Effector memory CD4-positive, alpha-beta T cell (primary cell): ENCODE measurements around the gene GPR183.

Source experiments
- DNase-seq, 3 donors: peaks; one replicate each; pipeline ENCODE4 v3.0.0-alpha.2; 2020
- H3K27ac ChIP-seq: 2 replicates; pipeline ENCODE4 v1.7.0; 2013; ENCODE audit warnings: mild to moderate bottlenecking, low read length, moderate library complexity; ENCODE audit not compliant: insufficient read depth, poor library complexity, severe bottlenecking
- H3K27me3 ChIP-seq: replicated peaks from 2 replicates; pipeline ENCODE4 v1.7.0; 2013; ENCODE audit warnings: mild to moderate bottlenecking, low read length; ENCODE audit not compliant: insufficient read depth, control insufficient read depth, poor library complexity, severe bottlenecking
- H3K36me3 ChIP-seq: 2 replicates; pipeline ENCODE4 v1.7.0; 2013; ENCODE audit warnings: mild to moderate bottlenecking, low read length, moderate library complexity; ENCODE audit not compliant: control insufficient read depth, insufficient read depth
- H3K4me1 ChIP-seq: 2 replicates; pipeline ENCODE4 v1.7.0; 2013; ENCODE audit warnings: low read length, mild to moderate bottlenecking; ENCODE audit not compliant: control insufficient read depth, insufficient read depth, poor library complexity, severe bottlenecking
- H3K4me3 ChIP-seq: 2 replicates; pipeline ENCODE4 v1.7.0; 2013; ENCODE audit warnings: low read length, low read depth, mild to moderate bottlenecking; ENCODE audit not compliant: insufficient read depth, poor library complexity, severe bottlenecking
- H3K9me3 ChIP-seq: 2 replicates; pipeline ENCODE4 v1.7.0; 2013; ENCODE audit warnings: mild to moderate bottlenecking, low read length, moderate library complexity; ENCODE audit not compliant: control insufficient read depth

GPR183 gene

GRCh38 chr13:99276706-99277105 lies 30.5 kb downstream of the GPR183 start:
- Histone ChIP-seq H3K36me3 (no peaks in the 10 kb centered on the region), H3K9me3 (no peaks in the 10 kb centered on the region), H3K27me3 (no peaks in the 10 kb centered on the region), H3K27ac (no peak overlapping the region), H3K4me1 (peaks cover 51% of the 10 kb centered on the region), H3K4me3 (no peak overlapping the region)
- DNase-seq = no peak

DNA sequence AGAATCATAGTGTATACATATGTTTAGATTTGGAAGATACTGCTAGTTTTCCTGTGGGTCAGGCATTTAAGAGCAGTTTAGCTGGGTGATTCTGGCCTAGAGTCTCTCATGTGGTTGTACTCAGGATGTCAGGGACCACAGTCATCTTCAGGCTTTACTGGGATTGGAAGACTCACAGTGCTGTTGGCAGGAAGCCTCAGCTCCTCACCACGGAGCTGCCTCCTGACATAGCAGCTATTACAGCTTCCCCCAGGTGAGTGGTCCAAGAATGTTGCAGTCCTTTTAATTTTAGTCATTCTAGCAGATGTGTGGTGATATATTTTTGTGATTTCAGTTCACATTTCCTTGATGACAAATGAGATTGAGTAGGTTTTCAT lies 32.1 kb downstream of the GPR183 start:
- peak in 2 of 3 donors; percentile 20 to 34 for DNase-seq

DNA sequence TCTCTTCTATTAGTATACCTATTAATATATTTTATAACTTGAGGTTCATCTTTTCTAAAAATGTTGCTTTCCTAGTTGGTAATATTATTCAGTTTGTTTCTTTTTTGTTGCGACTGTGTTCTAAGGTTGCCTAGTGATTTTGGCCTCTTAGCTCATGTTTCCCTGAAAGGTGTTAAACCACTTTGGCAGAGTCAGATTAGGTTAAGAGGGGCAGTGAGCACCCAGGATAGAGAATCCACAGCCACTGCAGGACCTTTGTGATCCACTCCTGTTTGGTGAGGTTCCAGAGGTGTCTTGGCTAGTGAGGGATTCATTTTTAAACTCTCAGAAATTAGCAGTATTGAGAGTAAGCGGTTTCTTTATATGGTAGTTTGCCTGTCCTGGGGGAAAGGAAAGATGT lies 34.1 kb downstream of the GPR183 start:
- H3K4me1 ChIP-seq = peaks cover 36% of the 10 kb centered on the region
- H3K27ac ChIP-seq = no peak overlapping the region

More for the DNA sequence above, 32.1 kb downstream of the GPR183 start:
- Histone ChIP-seq H3K4me1 (peaks cover 42% of the 10 kb centered on the region), H3K36me3 (no peaks in the 10 kb centered on the region), H3K9me3 (no peaks in the 10 kb centered on the region), H3K27ac (peak overlapping the region; percentile 43), H3K4me3 (no peak overlapping the region), H3K27me3 (no peaks in the 10 kb centered on the region)

DNA sequence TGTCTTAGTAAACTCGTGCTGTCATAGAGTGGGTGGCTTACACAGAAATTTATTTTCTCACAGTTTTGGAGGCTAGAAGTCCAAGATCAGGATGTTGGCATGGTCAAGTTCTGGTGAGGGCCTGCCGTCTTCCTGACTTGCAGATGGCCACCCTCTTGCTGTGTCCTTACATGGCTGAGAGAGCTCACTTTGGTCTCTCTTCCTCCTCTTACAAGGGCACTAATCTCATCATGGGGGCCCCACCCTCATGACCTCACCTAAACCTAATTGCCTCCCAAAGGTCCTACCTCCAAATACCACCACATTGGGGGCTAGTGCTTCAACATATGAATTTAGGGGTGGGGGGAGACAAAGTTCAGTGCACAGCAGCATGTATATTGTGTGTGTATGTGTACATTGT lies 34.7 kb downstream of the GPR183 start:
- H3K27me3 ChIP-seq = no peaks in the 10 kb centered on the region
- no peak overlapping the region for H3K4me3 ChIP-seq
- H3K27ac ChIP-seq = peak overlapping the region; percentile 43
- DNase-seq = no peak
- H3K9me3 ChIP-seq = no peaks in the 10 kb centered on the region
- peaks cover 3% of the 10 kb centered on the region for H3K36me3 ChIP-seq
- H3K4me1 ChIP-seq = peaks cover 31% of the 10 kb centered on the region

More for the DNA sequence above, 34.1 kb downstream of the GPR183 start:
- Histone ChIP-seq H3K36me3 (no peaks in the 10 kb centered on the region), H3K4me3 (no peak overlapping the region), H3K27me3 (no peaks in the 10 kb centered on the region), H3K9me3 (no peaks in the 10 kb centered on the region)
- DNase-seq = no peak

DNA sequence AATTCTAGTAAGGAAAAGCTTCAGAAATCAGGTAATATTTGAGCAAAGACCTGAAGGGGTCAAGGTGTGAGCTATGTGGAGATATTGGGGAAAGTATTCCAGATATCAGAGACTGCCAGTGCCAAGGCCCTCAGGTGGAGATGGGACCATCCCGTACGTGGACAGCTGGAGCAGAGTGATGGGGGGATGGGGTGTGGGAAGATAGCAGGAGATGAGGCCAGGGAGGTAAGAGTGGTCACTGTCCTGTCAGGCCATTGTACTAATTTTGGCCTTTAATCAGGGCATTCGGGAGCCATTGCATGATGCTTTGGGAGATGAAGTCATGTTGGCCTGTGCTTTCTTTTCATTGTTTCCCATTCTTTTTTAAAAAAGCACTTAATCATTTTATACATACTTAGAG lies 36.0 kb downstream of the GPR183 start:
- peaks cover 3% of the 10 kb centered on the region for H3K36me3 ChIP-seq
- peaks cover 22% of the 10 kb centered on the region for H3K4me1 ChIP-seq
- H3K4me3 ChIP-seq = no peak overlapping the region
- no peaks in the 10 kb centered on the region for H3K9me3 ChIP-seq
- no peak for DNase-seq
- no peaks in the 10 kb centered on the region for H3K27me3 ChIP-seq
- H3K27ac ChIP-seq = no peak overlapping the region

GRCh38 chr13:99270518-99270917 lies 36.7 kb downstream of the GPR183 start:
- DNase-seq = no peak
- H3K36me3 ChIP-seq = peaks cover 3% of the 10 kb centered on the region
- H3K4me1 ChIP-seq = peaks cover 20% of the 10 kb centered on the region
- H3K27ac ChIP-seq = peak overlapping the region; percentile 18
- H3K9me3 ChIP-seq = no peaks in the 10 kb centered on the region
- no peak overlapping the region for H3K4me3 ChIP-seq
- H3K27me3 ChIP-seq = no peaks in the 10 kb centered on the region

DNA sequence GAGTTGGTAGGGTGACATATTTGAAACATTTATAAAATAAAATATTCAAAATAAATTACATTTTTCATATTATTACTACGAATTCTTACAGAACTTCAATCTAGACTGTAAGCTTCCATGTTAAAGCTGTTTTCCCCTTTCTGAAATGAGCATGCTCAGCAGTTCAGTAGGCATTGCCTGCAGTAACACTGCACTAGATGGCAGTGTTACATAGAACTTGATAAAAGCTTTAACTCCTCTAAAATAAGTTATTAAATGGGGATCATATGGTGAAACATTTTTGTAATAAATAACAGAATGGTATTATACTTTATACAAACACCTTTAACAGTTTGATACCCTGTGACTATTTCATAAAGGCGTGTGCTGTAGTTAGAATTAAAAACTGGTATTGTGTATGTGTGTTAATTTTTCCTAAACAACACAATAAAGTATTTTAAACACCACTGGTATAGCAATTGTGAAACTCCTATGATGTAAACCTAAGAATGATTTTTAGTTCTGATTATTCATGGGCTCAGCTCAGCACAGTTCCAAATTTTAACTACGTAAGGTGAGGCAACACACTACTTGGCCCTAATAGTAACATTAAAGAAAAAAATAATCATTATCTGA lies 37.5 kb downstream of the GPR183 start:
- Histone ChIP-seq H3K27me3 (no peaks in the 10 kb centered on the region), H3K4me1 (peaks cover 23% of the 10 kb centered on the region), H3K4me3 (no peak overlapping the region), H3K9me3 (no peaks in the 10 kb centered on the region), H3K27ac (peak overlapping the region; percentile 29), H3K36me3 (peaks cover 3% of the 10 kb centered on the region)
- DNase-seq = no peak

DNA sequence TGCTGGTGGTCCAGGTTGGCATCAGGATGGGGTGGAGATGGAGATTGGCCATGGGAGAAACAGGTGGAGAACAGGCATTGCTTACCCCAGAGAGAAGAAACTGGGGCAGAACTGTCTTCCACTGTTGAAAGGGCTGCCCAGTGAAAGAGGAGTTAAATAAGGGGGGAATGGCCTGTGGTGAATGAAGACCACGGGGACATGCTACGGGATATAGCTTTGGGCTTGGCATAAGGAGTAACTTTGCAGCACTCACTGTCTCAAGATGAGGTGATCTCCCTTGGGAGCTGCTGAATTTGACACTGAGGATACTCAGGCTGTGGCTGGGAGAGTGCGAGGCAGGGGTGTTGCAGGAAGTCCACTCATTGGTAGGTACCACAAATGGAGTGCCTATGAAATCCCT lies 38.4 kb downstream of the GPR183 start:
- DNase-seq = no peak
- H3K27ac ChIP-seq = peak overlapping the region; percentile 3

GRCh38 chr13:99267927-99268326 lies 39.3 kb downstream of the GPR183 start:
- H3K27me3 ChIP-seq = no peaks in the 10 kb centered on the region
- H3K36me3 ChIP-seq = peaks cover 3% of the 10 kb centered on the region
- DNase-seq = no peak
- no peaks in the 10 kb centered on the region for H3K9me3 ChIP-seq
- no peak overlapping the region for H3K4me3 ChIP-seq
- H3K27ac ChIP-seq = no peak overlapping the region
- H3K4me1 ChIP-seq = peaks cover 32% of the 10 kb centered on the region

More for the DNA sequence above, 38.4 kb downstream of the GPR183 start:
- Histone ChIP-seq H3K27me3 (no peaks in the 10 kb centered on the region), H3K4me3 (no peak overlapping the region), H3K9me3 (no peaks in the 10 kb centered on the region), H3K4me1 (peaks cover 31% of the 10 kb centered on the region), H3K36me3 (peaks cover 3% of the 10 kb centered on the region)

- peaks cover 3% of the 10 kb centered on the region for H3K36me3 ChIP-seq
- no peak overlapping the region for H3K27ac ChIP-seq
- peaks cover 32% of the 10 kb centered on the region for H3K4me1 ChIP-seq
- no peaks in the 10 kb centered on the region for H3K27me3 ChIP-seq
- H3K4me3 ChIP-seq = no peak overlapping the region
- H3K9me3 ChIP-seq = no peaks in the 10 kb centered on the region
- DNase-seq = no peak
Observed at GRCh38 chr13:99266827-99267226, 40.4 kb downstream of the GPR183 start.
